ENCODE measurements around the gene RAG1.

The RAG1 gene

GRCh38 chr11:36591433-36591832, 23.6 kb downstream of the RAG1 start:
- no peak for DNase-seq

- peak; percentile 13 for DNase-seq
Measured at GRCh38 chr11:36594316-36594989, 26.6 kb downstream of the RAG1 start, which contains the start of gene IFTAP. TSS of gene IFTAP (plus strand) at chr11:36594502. CDS start at chr11:36610104, 15,602 bp downstream.

GRCh38 chr11:36596880-36597279, 29.1 kb downstream of the RAG1 start:
- DNase-seq = no peak

GRCh38 chr11:36598051-36598450, 30.2 kb downstream of the RAG1 start, which contains the start of gene RAG2:
TSS of gene RAG2 (minus strand) at chr11:36598236. CDS start at chr11:36594168, 4,068 bp downstream.
- no peak for DNase-seq

- DNase-seq = no peak
Measured at GRCh38 chr11:36600180-36600579, 32.4 kb downstream of the RAG1 start.

GRCh38 chr11:36601155-36601554, 33.3 kb downstream of the RAG1 start:
- DNase-seq = no peak

- DNase-seq = no peak
Measured at GRCh38 chr11:36602135-36602534, 34.3 kb downstream of the RAG1 start.

GRCh38 chr11:36605221-36606216, 37.7 kb downstream of the RAG1 start:
- DNase-seq = no peak

- no peak for DNase-seq
Measured at GRCh38 chr11:36608491-36609199, 40.8 kb downstream of the RAG1 start.

- no peak for DNase-seq
Measured at GRCh38 chr11:36609383-36609782, 41.6 kb downstream of the RAG1 start.

- DNase-seq = no peak
Measured at GRCh38 chr11:36615826-36616225, 48.0 kb downstream of the RAG1 start.

- no peak for DNase-seq
Measured at GRCh38 chr11:36617543-36618362, 49.9 kb downstream of the RAG1 start.

GRCh38 chr11:36618363-36619047, 50.7 kb downstream of the RAG1 start:
- DNase-seq = no peak

- DNase-seq = no peak
Measured at GRCh38 chr11:36619502-36619901, 51.7 kb downstream of the RAG1 start.

- DNase-seq = no peak
Measured at GRCh38 chr11:36620246-36620645, 52.4 kb downstream of the RAG1 start.

GRCh38 chr11:36622431-36623136, 54.8 kb downstream of the RAG1 start:
- no peak for DNase-seq

GRCh38 chr11:36623494-36623893, 55.7 kb downstream of the RAG1 start:
- no peak for DNase-seq

- DNase-seq = no peak
Measured at GRCh38 chr11:36627006-36627405, 59.2 kb downstream of the RAG1 start.

- no peak for DNase-seq
Measured at GRCh38 chr11:36627471-36627870, 59.7 kb downstream of the RAG1 start.

GRCh38 chr11:36628141-36628540, 60.3 kb downstream of the RAG1 start:
- no peak for DNase-seq

- DNase-seq = no peak
Measured at GRCh38 chr11:36628765-36629244, 61.0 kb downstream of the RAG1 start.
